Measurements from ENCODE around the gene LRP1B. TPM values are rescaled to one million over a fixed set of nuclear protein-coding genes. Genes with fewer than 3 reads are reported as not detected.

The LRP1B gene
- total RNA-seq, 1 donor from 2014 or later, result 0.38 TPM

DNA sequence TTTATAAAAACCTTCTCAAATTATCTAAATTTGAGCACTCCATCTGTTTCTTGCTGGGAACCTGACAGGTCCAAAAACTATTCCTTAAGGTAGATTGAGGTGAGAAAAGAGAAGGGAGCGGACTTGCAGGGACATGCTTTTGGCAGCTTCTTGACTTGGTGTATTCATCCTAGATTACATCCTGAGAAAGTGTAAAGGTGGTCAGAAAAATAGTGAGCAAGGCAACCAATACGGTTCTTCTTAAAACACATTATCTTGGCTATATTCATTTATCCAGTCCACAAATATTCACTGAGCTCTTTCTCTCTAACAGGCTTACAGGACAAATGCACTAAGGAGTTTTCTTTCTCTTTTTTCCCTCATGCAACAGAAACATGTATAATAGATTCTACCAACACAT, 230.0 kb downstream of the LRP1B start:
- no peaks in the 10 kb centered on the region for H3K27me3 ChIP-seq (ENCODE audit: control insufficient read depth, insufficient read depth, low read length)

GRCh38 chr2:141899740-141900139, 231.1 kb downstream of the LRP1B start:
- no peak for DNase-seq (ENCODE audit: low read depth)
- no peak overlapping the region for H3K4me3 ChIP-seq (ENCODE audit: low read depth, low read length)
- no peaks in the 10 kb centered on the region for H3K36me3 ChIP-seq (ENCODE audit: control insufficient read depth, insufficient read depth, low read length)
- no peaks in the 10 kb centered on the region for H3K27me3 ChIP-seq (ENCODE audit: control insufficient read depth, insufficient read depth, low read length)
- no peak for TF ChIP-seq CTCF (IDR thresholded peaks at IDR 0.05; ENCODE audit: insufficient read depth, low read length, poor library complexity, severe bottlenecking)

More for the DNA sequence above, 230.0 kb downstream of the LRP1B start:
- no peak overlapping the region for H3K4me3 ChIP-seq (ENCODE audit: low read depth, low read length)
- TF ChIP-seq CTCF (IDR thresholded peaks at IDR 0.05; ENCODE audit: insufficient read depth, low read length, poor library complexity, severe bottlenecking), result no peak
- no peaks in the 10 kb centered on the region for H3K36me3 ChIP-seq (ENCODE audit: control insufficient read depth, insufficient read depth, low read length)
- DNase-seq (ENCODE audit: low read depth), result no peak

DNA sequence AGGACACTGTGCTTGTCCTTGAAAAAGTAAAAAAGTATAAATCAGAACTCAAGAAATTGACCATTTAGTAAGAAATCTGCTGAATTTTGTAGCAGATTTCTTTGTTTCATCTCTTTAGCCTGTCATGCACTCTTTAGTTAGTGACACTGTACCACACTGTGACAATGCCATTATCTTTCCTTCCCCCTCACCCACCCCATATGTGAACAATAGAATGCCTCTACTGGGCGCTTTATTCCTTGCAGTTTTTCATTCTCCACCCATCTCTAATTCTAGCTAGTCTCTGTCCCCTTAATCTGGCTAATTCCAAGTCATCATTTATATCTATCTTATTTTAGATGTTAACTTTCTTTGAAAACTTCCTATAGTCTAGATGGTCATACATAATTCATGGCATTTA, 241.0 kb downstream of the LRP1B start:
- no peak for TF ChIP-seq CTCF (IDR thresholded peaks at IDR 0.05; ENCODE audit: insufficient read depth, low read length, poor library complexity, severe bottlenecking)
- Histone ChIP-seq H3K36me3 (ENCODE audit: control insufficient read depth, insufficient read depth, low read length) (no peaks in the 10 kb centered on the region), H3K27me3 (ENCODE audit: control insufficient read depth, insufficient read depth, low read length) (no peaks in the 10 kb centered on the region), H3K4me3 (ENCODE audit: low read depth, low read length) (no peak overlapping the region)
- DNase-seq (ENCODE audit: low read depth), result no peak

DNA sequence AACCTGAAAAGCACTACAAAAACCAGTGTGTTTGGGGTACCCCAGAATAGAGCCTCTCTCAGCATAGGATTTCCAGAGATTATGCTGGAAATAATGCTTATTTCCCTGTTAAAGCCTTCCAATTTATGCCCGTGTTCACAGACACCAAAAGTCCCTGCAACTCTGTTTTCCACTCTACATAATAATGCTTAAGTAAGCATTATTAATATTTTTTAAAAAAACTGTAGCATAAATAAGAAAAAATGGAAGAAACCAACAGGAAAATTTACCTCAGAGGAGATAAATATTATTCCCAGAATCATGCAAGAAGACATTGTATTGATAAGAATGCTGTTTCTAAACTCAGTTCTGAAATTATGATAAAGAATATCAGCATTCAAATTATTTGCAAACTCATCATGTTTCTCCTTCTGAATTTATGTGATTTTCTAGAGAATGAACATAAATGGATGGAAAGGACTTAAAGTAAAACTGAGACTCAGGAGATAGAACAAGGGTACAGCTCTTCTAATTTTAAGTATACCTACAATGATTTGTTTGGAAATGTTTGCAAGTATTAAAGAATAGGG, 241.7 kb downstream of the LRP1B start:
- DNase-seq (ENCODE audit: low read depth), result no peak
- Histone ChIP-seq H3K27me3 (ENCODE audit: control insufficient read depth, insufficient read depth, low read length) (no peaks in the 10 kb centered on the region), H3K4me3 (ENCODE audit: low read depth, low read length) (no peak overlapping the region), H3K36me3 (ENCODE audit: control insufficient read depth, insufficient read depth, low read length) (no peaks in the 10 kb centered on the region)
- no peak for TF ChIP-seq CTCF (IDR thresholded peaks at IDR 0.05; ENCODE audit: insufficient read depth, low read length, poor library complexity, severe bottlenecking)

- DNase-seq (ENCODE audit: low read depth), result no peak
- H3K36me3 ChIP-seq (ENCODE audit: control insufficient read depth, insufficient read depth, low read length), result no peaks in the 10 kb centered on the region
- TF ChIP-seq CTCF (IDR thresholded peaks at IDR 0.05; ENCODE audit: insufficient read depth, low read length, poor library complexity, severe bottlenecking), result no peak
Observed at GRCh38 chr2:141887363-141887762, 243.5 kb downstream of the LRP1B start.

GRCh38 chr2:141878016-141878415, 252.8 kb downstream of the LRP1B start:
- Histone ChIP-seq H3K36me3 (ENCODE audit: control insufficient read depth, insufficient read depth, low read length) (no peaks in the 10 kb centered on the region), H3K27me3 (ENCODE audit: control insufficient read depth, insufficient read depth, low read length) (no peaks in the 10 kb centered on the region), H3K4me3 (ENCODE audit: low read depth, low read length) (no peak overlapping the region)
- no peak for DNase-seq (ENCODE audit: low read depth)
- no peak for TF ChIP-seq CTCF (IDR thresholded peaks at IDR 0.05; ENCODE audit: insufficient read depth, low read length, poor library complexity, severe bottlenecking)

More at GRCh38 chr2:141887363-141887762, 243.5 kb downstream of the LRP1B start:
- Histone ChIP-seq H3K4me3 (ENCODE audit: low read depth, low read length) (no peak overlapping the region), H3K27me3 (ENCODE audit: control insufficient read depth, insufficient read depth, low read length) (no peaks in the 10 kb centered on the region)

Data from kidney epithelial cell (primary cell).